ENCODE measurements around the gene UNC93B1. TPM values are rescaled to one million over a fixed set of nuclear protein-coding genes. Genes with fewer than 3 reads are reported as not detected.
"Not testable (repeated sequence)": the region's sequence is repeated elsewhere in the genome, so short reads cannot be mapped to it uniquely, and the experiment has no call there.

The UNC93B1 gene
- total RNA-seq, 1 donor from 2014 or later: 79.5 TPM

DNA sequence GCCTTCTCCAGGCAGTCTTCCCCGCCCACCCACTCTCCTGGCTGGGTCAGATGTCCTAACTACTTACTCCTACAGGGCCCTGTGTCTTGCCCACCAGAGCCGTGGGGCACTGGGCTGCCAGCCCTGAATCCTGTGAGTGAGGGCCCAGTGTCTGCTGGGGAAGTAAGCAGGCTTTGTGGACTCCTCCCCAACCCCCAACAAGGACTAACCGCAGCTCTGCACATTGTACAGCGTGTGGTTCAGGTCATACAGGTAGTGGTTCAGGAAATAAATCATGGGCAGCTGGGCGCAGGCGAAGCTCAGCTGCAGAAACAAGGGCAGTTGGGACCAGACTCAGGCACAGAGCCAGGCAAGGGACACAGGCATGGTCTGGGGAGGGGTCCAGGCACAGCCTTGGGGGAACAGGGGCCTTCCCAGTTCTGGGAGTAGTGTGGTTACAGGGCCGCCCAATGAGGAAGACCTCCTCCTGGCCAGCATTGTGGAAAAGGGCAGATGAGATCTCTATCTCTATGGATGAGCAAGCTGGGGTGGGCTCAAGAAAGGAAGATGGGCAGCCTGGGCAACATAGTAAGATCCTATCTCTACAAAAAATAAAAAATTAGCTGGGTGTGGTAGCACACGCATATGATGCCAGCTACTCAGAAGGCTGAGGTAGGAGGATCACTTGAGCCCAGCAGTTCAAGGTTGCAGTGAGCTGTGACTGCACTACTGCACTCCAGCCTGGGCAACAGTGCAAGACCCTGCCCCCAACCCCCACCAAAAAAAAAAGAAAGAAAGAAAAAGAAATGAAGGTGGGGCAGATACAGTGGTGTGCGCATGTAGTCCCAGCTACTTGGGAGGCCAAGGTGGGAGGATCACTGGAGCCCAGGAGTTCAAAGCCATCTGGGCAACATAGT lies 5.5 kb downstream of the UNC93B1 start:
- DNase-seq (peak; percentile 53), ATAC-seq (no peak)
- no peaks in the 10 kb centered on the region for H3K9me3 ChIP-seq
- H3K27me3 ChIP-seq: no peaks in the 10 kb centered on the region
- no peak overlapping the region for H3K4me3 ChIP-seq
- intact Hi-C loops (cut with DNase I): no loop called here
- no peak overlapping the region for H3K27ac ChIP-seq
- no peaks in the 10 kb centered on the region for H3K4me1 ChIP-seq
- TF ChIP-seq CTCF (IDR thresholded peaks at IDR 0.05): no peak
- no peaks in the 10 kb centered on the region for H3K36me3 ChIP-seq

- no peak for TF ChIP-seq CTCF (IDR thresholded peaks at IDR 0.05)
- DNase-seq: peak; percentile 66
- intact Hi-C loops (cut with DNase I): no loop called here
- Histone ChIP-seq H3K4me1 (no peaks in the 10 kb centered on the region), H3K4me3 (no peak overlapping the region), H3K27ac (no peak overlapping the region), H3K36me3 (no peaks in the 10 kb centered on the region), H3K27me3 (no peaks in the 10 kb centered on the region), H3K9me3 (no peaks in the 10 kb centered on the region)
- no peak for ATAC-seq
Measured at GRCh38 chr11:67997475-67997921, 6.4 kb downstream of the UNC93B1 start.

DNA sequence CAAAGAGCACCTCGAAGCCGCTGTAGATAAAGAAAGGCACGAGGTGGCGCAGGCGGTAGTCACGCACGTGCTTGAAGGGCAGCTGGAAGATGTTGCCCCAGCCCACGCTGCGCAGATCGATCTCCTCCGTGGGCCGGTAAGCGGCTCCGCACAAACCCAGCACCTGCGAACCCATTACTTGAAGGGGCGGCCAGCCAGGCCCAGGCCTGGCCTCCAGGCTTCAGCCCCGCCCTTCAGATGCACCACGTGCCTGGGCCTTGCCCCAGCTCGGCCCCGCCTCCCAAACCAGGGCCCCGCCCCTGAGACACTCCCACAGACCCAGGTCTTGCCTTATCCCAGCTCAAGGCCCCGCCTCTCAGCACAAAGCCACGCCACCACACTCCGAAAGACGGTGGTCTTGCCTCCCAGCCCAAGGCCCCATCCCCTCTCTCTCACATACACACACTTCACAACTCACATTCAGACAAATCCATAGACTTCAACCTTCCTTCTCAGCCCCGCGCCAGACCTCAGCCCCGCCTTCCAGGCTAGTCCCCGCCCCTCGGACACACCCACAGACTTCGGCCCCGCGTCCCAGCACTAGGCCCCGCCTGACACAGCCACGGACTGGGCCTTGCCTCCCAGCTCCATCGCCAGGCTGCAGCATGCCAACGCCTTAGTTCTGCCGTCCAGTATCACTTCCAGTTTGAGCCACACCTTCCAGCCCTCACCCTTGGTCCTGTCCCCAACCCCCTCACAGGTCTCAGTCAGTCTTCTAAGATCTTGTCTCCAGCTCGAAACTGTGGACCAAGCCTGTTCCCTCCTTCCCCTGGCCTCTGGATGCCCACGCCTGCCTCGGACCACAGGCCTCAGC lies 7.0 kb downstream of the UNC93B1 start:
- Histone ChIP-seq H3K27ac (no peak overlapping the region), H3K9me3 (no peaks in the 10 kb centered on the region)
- peak; percentile 94 for ATAC-seq

GRCh38 chr11:67996051-67996450 lies 7.8 kb downstream of the UNC93B1 start:
- no peak overlapping the region for H3K27ac ChIP-seq
- no peaks in the 10 kb centered on the region for H3K36me3 ChIP-seq
- H3K4me3 ChIP-seq: no peak overlapping the region
- no peaks in the 10 kb centered on the region for H3K4me1 ChIP-seq
- intact Hi-C loops (cut with DNase I): no loop called here
- no peaks in the 10 kb centered on the region for H3K9me3 ChIP-seq
- DNase-seq (peak; percentile 42), ATAC-seq (no peak)
- no peak for TF ChIP-seq CTCF (IDR thresholded peaks at IDR 0.05)
- no peaks in the 10 kb centered on the region for H3K27me3 ChIP-seq

More for the DNA sequence above, 7.0 kb downstream of the UNC93B1 start:
- Histone ChIP-seq H3K27me3 (no peaks in the 10 kb centered on the region), H3K4me3 (no peak overlapping the region), H3K4me1 (no peaks in the 10 kb centered on the region), H3K36me3 (no peaks in the 10 kb centered on the region)
- intact Hi-C loops (cut with DNase I): no loop called here
- TF ChIP-seq CTCF (IDR thresholded peaks at IDR 0.05): no peak
- peak; percentile 91 for DNase-seq

DNA sequence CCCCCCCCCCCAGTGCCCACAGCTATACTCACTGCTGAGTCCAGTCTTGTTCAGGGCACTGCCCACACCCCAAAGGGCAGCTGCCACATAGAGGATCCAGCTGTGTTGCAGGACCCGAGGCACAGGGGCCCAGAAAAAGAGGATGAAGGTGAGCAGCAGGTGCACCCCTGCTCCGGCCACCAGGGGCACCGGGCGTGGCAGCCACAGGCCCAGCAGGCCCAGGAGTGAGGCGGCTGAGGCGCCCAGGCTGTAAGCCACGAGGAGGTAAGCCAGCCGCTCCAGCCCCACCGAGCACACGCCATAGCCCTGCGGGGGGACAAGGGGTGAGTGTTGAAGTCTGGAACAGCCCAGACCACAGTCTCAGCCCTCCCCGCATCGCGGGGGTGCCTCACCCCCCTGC lies 8.3 kb downstream of the UNC93B1 start:
- H3K36me3 ChIP-seq; ATAC-seq; H3K4me1 ChIP-seq; H3K27me3 ChIP-seq; H3K4me3 ChIP-seq; H3K27ac ChIP-seq; H3K9me3 ChIP-seq; intact Hi-C loops (cut with DNase I): not testable (repeated sequence)
- DNase-seq: peak; percentile 36

DNA sequence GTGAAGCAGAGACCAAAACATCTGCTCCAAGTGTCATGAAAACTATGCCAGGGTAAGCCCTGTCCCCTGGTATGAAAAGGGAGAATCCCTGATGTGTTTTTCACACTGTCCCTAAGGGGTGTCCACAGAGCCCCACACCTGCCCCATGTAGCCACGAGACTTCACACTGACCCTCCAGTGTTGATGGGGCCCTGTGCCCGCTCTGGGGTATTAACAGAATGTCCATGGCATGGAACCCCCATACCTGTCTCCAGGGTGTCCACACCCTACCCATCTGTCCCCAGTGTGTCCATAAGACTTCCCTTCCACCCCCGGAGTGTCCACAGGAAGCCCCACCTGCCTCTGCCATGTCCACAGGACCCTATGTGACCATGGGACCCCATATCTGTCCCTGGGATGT lies 8.8 kb downstream of the UNC93B1 start:
- H3K36me3 ChIP-seq; H3K4me3 ChIP-seq; intact Hi-C loops (cut with DNase I); ATAC-seq; H3K27me3 ChIP-seq; H3K27ac ChIP-seq; H3K4me1 ChIP-seq; H3K9me3 ChIP-seq: not testable (repeated sequence)
- DNase-seq: peak; percentile 53

DNA sequence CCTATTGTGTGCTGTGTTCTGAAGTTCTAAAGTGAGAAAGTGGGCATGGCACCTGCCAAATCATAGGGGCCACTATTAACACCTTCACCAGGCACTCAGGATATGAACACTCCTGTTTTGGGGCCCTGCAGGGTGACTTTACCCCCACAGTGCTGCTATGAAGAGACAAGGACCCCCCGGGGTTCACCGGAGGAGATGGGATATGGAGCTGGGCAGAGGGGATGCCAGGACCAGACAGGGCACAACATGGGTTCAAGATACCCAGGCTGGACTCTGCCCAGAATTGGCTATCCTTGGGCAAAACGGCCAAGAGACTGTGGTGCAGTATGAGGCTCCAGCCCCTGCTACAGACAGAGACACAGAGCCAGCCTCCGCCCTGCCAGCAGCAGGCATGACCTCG lies 9.5 kb downstream of the UNC93B1 start:
- H3K4me3 ChIP-seq; intact Hi-C loops (cut with DNase I); H3K27ac ChIP-seq; H3K36me3 ChIP-seq; H3K27me3 ChIP-seq; H3K4me1 ChIP-seq; H3K9me3 ChIP-seq; ATAC-seq: not testable (repeated sequence)
- DNase-seq: peak; percentile 55
